ENCODE results near the gene BDKRB2.

BDKRB2 gene

DNA sequence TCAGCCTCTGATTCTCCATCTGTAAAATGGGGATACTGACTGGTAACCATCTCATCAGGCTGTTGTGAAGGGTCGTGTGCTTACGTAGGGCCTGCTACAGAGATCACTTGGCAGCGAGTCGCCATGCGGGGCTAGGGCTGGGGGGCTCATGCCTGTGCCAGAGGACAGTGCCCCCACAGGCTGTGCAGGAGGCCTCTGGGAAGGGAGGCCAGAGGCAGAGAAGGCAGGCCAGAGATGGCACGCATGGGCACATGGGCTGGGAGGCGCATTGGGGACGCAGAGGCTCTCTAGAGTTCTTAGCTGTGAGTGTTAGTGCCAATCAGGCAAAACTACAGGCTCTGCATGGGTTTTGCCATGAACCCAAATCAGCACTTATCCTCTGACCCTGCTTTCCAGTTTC, 3.5 kb upstream of the BDKRB2 start:
- DNase-seq: no peak

- no peak for DNase-seq
These were observed 2.7 kb upstream of the BDKRB2 start for GRCh38 chr14:96201965-96202364.

- peak; percentile 39 for DNase-seq
These were observed 2.1 kb upstream of the BDKRB2 start for GRCh38 chr14:96202441-96203094.

- DNase-seq: no peak
These were observed 1.5 kb upstream of the BDKRB2 start for GRCh38 chr14:96203116-96203515.

GRCh38 chr14:96203635-96204034, 1.0 kb upstream of the BDKRB2 start:
- DNase-seq: peak; percentile 9

GRCh38 chr14:96205059-96205977, 679 bp downstream of the BDKRB2 start:
- DNase-seq: no peak

GRCh38 chr14:96205978-96206360, 1.3 kb downstream of the BDKRB2 start:
- DNase-seq: no peak

GRCh38 chr14:96206461-96206860, 1.8 kb downstream of the BDKRB2 start:
- no peak for DNase-seq

GRCh38 chr14:96207686-96208085, 3.0 kb downstream of the BDKRB2 start:
- DNase-seq: no peak

DNA sequence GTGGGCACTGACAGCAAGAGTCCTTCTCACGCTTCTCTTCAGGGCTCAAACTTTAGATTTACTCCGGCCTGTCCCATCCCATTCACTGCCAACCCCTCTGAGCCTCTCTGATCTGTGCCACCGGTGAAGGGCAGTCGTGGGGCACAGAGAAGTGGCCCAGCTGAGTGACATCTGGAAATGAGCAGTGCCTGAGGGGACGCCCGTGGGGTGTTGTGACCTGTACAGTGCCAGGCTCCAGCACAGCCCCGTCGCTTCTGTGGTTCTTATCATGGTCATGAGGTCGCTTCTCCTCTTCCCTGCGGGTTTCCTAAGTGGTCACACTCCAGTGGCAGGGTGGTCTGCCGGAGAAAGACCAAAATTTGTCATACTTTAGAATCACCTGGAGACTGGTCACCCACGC, 4.1 kb downstream of the BDKRB2 start:
- DNase-seq: no peak

DNA sequence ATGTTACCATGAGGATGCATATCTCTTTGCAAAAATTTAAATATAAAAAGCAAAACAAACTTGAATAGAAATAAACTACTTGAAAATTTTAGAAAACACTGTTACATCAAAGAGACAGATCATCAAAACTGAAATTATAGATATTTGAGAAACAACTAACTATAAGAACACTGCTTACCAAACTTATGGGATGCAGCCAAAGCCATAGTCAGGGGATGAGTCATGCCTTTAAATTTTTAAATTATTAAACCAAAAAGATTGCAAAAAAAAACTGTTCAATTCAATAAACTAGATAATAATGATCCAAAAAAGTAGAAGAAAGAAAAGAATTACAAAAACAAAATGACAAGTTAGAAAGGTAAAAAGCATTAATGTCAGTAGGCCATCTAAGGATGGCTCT, 7.5 kb downstream of the BDKRB2 start:
- no peak for DNase-seq

GRCh38 chr14:96212896-96213295, 8.3 kb downstream of the BDKRB2 start:
- no peak for DNase-seq

GRCh38 chr14:96213871-96214465, 9.3 kb downstream of the BDKRB2 start:
- DNase-seq: no peak

DNA sequence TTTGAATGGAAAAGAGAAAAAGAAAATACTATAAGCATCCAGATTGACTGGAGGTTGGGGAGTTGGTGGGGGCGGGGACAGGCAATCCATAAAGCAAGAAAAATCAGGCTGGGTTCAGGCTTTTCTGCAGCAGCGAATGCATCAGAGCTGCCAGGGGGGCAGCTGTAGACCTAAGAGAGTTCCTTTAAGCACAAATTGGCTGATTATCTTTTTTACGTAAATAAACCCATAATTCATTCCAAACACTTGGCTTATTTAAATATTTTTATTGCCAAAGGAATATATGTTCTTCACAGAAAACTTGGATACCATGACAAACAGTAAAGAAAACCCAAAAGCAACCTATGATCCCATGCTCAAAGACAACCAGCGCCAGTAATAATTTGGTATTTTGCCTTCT, 10.2 kb downstream of the BDKRB2 start:
- no peak for DNase-seq

- DNase-seq: no peak
These were observed 11.0 kb downstream of the BDKRB2 start for GRCh38 chr14:96215452-96216244.

DNA sequence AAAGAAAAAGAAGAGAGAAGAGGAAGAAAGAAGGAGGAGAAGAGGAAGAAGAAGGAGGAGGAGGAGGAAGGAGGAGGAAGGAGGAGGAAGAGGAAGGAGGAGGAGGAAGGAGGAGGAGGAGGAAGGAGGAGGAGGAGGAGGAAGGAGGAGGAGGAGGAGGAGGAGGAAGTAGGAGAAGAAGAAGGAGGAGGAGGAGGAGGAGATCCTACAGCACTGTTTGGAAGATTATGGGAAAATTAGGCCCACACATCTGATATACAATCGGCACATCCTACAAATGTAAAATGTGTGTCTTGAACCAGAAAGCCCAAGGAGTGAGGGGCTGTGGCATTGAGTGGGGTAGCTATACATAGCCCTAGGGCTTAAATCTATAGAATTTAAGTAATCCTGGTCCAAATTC, 12.0 kb downstream of the BDKRB2 start:
- no peak for DNase-seq

DNA sequence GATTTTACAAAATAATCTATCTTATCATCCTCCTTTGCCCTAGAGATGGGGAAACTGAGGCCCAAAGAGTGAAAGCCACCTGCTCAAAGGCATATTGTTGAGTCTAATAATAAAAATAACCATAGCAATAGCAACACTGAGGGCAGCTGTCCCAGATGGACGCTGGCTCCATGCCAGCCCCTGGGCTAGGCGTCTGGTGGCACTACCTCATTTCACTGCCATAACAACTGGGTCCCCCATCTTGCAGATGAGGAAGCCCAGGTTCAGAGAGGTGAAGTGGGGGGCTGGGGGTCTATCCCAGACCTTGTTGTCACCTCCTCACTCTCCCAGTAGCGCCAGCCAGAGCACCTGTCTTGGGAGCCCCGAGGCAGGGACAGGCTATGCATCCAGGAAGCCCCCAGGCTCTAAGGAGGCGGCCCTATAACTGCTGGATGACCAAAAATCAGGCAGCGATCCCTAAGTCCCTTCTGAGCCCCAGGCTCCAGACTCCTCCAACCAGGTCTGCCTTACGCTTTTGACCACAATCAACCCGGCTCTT, 12.8 kb downstream of the BDKRB2 start:
- DNase-seq: no peak

DNA sequence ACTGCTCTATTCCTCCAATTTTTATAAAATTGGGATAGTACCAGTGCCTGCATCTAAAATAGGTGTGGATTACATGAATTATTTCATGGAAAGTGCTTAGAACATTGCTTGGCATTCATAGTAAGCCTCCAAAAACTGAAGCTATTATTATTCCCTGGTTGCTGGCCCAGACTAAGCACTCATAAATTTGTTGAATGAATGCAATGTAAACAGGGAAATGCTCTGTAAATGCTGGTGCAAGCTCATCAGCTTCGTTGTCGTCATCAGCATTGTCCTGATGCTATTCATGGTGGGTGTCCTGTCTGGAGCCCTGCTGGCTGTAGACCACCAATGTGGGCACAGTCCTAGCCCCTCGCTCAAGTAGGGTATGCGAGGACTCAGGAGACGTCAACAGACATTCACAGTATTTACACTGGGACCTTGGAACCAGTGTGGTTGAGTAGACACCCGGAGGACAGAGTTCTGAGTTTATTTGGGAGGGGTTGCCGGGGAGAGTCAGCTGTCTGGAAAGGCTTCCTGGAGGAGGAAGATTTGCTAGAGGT, 16.5 kb downstream of the BDKRB2 start:
- DNase-seq: no peak

DNA sequence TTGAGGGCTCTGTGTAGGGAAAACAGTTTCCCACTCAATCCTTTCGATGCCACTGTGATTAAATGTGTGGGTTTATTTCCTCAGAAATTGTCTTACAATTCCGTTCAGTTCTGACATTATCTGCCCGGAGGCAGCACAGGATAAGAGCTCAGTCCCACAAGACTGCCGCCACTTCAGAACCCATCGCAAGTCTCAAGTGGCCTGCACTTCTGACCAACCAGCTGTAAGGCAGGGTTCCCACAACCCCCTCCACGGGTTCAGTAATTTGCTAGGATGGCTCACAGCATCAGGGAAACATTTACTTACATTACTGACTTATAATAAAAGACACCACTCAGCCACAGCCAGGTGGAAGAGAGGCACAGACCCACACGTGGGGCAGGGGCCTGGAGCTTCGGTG, 17.2 kb downstream of the BDKRB2 start:
- DNase-seq: no peak

GRCh38 chr14:96224480-96225096, 19.9 kb downstream of the BDKRB2 start:
- no peak for DNase-seq

DNA sequence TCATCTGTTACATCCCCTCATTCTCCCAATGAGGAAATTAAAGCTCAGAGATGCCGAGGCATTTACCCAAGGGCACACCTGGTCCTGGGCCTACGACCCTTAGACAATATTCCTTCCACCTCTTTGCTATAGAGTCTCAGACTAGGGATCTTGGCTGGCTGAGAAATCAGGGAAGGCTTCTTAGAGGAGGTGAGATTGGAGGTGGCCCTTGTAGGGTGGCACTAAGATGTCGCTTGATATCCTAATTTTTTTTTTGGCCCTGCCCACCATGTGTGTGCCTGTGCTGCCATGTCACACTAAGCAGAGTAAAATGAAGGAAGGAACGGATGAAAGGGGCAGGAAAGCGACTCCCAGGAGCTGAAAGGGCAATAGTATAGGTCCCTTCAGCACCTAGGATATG, 20.6 kb downstream of the BDKRB2 start:
- no peak for DNase-seq

- DNase-seq: no peak
These were observed 21.1 kb downstream of the BDKRB2 start for GRCh38 chr14:96225745-96226151.

Measured in T1000 (cell line).